Measurements from ENCODE around the gene TIA1.
"Not testable (repeated sequence)": the region's sequence is repeated elsewhere in the genome, so short reads cannot be mapped to it uniquely, and the experiment has no call there.

Gene TIA1, protein sequence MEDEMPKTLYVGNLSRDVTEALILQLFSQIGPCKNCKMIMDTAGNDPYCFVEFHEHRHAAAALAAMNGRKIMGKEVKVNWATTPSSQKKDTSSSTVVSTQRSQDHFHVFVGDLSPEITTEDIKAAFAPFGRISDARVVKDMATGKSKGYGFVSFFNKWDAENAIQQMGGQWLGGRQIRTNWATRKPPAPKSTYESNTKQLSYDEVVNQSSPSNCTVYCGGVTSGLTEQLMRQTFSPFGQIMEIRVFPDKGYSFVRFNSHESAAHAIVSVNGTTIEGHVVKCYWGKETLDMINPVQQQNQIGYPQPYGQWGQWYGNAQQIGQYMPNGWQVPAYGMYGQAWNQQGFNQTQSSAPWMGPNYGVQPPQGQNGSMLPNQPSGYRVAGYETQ

DNA sequence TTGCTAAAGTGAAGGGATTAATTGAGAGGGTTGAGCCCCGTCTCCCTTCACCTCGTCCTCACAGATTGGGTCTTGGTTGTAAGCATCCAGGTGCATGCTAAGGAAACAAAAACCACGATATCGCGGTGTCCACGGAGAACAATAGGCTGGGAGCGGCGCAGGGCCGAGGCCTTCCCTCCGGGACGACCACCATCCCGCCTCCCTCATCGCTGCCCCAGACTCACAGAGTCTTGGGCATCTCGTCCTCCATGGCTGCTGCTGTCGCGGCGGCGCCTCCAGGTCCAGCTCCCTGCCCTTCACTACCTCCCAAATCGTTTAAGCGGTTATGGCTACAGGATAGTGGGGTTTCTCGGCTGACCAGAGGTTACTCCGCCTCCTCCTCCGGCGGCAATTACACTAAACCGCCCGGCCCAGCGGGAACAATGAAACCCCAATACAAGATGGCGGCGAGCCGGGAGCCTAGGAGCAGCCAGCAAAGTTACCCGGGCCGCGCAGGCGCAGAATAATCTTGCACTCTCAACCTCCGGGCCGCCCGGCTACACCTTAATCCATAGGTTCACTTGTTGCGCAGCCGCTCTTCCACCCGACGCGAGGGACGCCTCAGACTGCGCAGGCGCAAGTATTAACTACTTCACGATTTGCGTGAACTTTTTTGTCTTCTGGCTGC lies at the start of gene TIA1:
Gene TIA1, minus strand, starts transcription at position 448 of the 667 bp plus-strand sequence. Its CDS starts 198 bp downstream, at position 250.
- peak within 1 kb of the TSS; percentile 93 for H3K27ac ChIP-seq
- no peaks in the 10 kb centered on the region for H3K27me3 ChIP-seq (ENCODE audit: control insufficient read depth, insufficient read depth, low read length)
- H2AFZ ChIP-seq = peak within 1 kb of the TSS; percentile 87
- H3K79me2 ChIP-seq = peaks cover 24% of the 10 kb centered on the region
- TF ChIP-seq, protein P1, sequence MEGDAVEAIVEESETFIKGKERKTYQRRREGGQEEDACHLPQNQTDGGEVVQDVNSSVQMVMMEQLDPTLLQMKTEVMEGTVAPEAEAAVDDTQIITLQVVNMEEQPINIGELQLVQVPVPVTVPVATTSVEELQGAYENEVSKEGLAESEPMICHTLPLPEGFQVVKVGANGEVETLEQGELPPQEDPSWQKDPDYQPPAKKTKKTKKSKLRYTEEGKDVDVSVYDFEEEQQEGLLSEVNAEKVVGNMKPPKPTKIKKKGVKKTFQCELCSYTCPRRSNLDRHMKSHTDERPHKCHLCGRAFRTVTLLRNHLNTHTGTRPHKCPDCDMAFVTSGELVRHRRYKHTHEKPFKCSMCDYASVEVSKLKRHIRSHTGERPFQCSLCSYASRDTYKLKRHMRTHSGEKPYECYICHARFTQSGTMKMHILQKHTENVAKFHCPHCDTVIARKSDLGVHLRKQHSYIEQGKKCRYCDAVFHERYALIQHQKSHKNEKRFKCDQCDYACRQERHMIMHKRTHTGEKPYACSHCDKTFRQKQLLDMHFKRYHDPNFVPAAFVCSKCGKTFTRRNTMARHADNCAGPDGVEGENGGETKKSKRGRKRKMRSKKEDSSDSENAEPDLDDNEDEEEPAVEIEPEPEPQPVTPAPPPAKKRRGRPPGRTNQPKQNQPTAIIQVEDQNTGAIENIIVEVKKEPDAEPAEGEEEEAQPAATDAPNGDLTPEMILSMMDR (IDR thresholded peaks at IDR 0.05) = no peak
- H3K4me3 ChIP-seq (ENCODE audit: low read depth, low read length) = peak within 1 kb of the TSS; percentile 79
- H3K4me2 ChIP-seq (ENCODE audit: low read length) = peak within 1 kb of the TSS; percentile 88
- H3K9ac ChIP-seq = peak within 1 kb of the TSS; percentile 15
- no peaks in the 10 kb centered on the region for H3K9me3 ChIP-seq (ENCODE audit: control insufficient read depth, low read length)
- peaks cover 2% of the 10 kb centered on the region for H3K4me1 ChIP-seq
- H3K36me3 ChIP-seq (ENCODE audit: control insufficient read depth, insufficient read depth, low read length) = no peaks in the 10 kb centered on the region

DNA sequence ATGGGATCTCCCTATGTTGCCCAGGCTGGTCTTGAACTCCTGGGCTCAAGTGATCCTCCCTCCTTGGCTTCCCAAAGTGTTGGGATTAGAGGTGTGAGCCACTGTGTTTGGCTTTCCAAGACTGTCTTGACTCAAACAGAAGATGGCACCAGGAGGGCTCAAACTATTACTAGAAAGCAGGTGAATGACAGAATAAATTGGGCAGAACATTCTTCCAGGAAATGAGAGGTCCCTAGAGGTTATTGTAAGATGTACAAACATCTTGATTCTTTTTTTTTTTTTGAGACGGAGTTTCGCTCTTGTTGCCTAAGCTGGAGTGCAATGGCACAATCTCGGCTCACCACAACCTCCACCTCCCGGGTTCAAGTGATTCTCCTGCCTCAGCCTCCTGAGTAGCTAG lies 49.4 kb upstream of the TIA1 start:
- H3K9ac ChIP-seq; H3K27me3 ChIP-seq (ENCODE audit: control insufficient read depth, insufficient read depth, low read length); H3K4me3 ChIP-seq (ENCODE audit: low read depth, low read length); H3K27ac ChIP-seq; H3K79me2 ChIP-seq; H3K4me1 ChIP-seq; H2AFZ ChIP-seq; H3K9me3 ChIP-seq (ENCODE audit: control insufficient read depth, low read length); H3K36me3 ChIP-seq (ENCODE audit: control insufficient read depth, insufficient read depth, low read length); H3K4me2 ChIP-seq (ENCODE audit: low read length): not testable (repeated sequence)

DNA sequence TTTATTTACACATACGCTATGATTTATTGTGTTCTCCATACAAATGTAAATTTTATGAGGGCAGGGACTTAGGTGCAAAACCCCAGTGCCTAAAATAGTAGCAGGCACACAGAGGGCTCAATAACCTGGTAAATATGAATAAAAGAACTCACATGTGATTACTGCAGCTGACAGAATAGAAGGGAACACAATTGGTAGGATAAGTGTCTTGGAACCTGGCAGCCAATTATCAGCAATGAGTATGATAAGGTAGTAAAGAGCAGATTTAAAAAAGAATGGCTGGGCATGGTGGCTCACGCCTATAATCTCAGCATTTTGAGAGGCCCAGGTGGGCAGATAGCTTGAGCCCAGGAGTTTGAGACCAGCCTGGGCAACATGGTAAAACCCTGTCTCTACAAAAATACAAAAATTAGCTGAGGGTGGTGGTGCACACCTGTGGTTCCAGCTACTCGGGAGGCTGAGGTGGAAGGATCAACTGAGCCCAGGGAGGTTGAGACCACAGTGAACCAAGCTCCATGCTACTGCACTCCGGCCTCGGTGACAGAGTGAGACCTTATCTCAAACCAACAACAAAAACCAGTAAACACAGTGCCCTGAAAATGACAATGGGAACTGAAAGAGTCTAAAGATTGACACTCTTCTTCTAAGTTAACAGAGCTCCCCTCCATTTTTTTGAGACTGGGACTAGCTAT lies 35.2 kb upstream of the TIA1 start:
- no peaks in the 10 kb centered on the region for H3K36me3 ChIP-seq (ENCODE audit: control insufficient read depth, insufficient read depth, low read length)

DNA sequence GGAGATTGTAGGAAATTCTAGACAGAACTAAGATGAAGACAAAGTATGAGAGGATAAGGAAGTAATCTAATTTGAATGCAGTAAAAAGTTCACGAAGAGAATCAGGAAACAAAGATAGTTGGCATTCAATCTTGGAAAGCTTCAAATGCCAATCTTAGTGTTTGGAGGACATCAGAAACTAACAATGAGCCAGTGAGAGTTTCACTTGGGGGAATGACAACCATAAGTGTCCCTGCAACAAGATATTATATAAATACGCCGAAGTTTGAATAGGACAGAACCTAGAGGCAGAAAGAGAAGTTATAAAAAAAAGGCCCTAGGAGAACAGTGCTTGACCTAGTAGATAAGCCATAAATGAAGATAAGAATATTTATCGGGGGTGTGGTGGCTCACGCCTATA lies 34.0 kb upstream of the TIA1 start:
- H3K9ac ChIP-seq = no peak overlapping the region
- TF ChIP-seq, protein P1 (IDR thresholded peaks at IDR 0.05) = no peak
- no peaks in the 10 kb centered on the region for H3K9me3 ChIP-seq (ENCODE audit: control insufficient read depth, low read length)
- peaks cover 17% of the 10 kb centered on the region for H3K79me2 ChIP-seq
- H3K36me3 ChIP-seq (ENCODE audit: control insufficient read depth, insufficient read depth, low read length) = no peaks in the 10 kb centered on the region
- no peaks in the 10 kb centered on the region for H3K27me3 ChIP-seq (ENCODE audit: control insufficient read depth, insufficient read depth, low read length)
- H2AFZ ChIP-seq = no peak overlapping the region
- H3K4me3 ChIP-seq (ENCODE audit: low read depth, low read length) = no peak overlapping the region
- H3K4me2 ChIP-seq (ENCODE audit: low read length) = no peak overlapping the region
- no peaks in the 10 kb centered on the region for H3K4me1 ChIP-seq
- H3K27ac ChIP-seq = no peak overlapping the region

More for the DNA sequence above, 35.2 kb upstream of the TIA1 start:
- peaks cover 27% of the 10 kb centered on the region for H3K79me2 ChIP-seq
- H3K9me3 ChIP-seq (ENCODE audit: control insufficient read depth, low read length) = no peaks in the 10 kb centered on the region
- no peak overlapping the region for H3K4me2 ChIP-seq (ENCODE audit: low read length)
- no peak overlapping the region for H2AFZ ChIP-seq
- no peak overlapping the region for H3K4me3 ChIP-seq (ENCODE audit: low read depth, low read length)
- H3K4me1 ChIP-seq = no peaks in the 10 kb centered on the region
- no peak overlapping the region for H3K27ac ChIP-seq
- no peaks in the 10 kb centered on the region for H3K27me3 ChIP-seq (ENCODE audit: control insufficient read depth, insufficient read depth, low read length)
- H3K9ac ChIP-seq = no peak overlapping the region
- TF ChIP-seq, protein P1 (IDR thresholded peaks at IDR 0.05) = no peak

DNA sequence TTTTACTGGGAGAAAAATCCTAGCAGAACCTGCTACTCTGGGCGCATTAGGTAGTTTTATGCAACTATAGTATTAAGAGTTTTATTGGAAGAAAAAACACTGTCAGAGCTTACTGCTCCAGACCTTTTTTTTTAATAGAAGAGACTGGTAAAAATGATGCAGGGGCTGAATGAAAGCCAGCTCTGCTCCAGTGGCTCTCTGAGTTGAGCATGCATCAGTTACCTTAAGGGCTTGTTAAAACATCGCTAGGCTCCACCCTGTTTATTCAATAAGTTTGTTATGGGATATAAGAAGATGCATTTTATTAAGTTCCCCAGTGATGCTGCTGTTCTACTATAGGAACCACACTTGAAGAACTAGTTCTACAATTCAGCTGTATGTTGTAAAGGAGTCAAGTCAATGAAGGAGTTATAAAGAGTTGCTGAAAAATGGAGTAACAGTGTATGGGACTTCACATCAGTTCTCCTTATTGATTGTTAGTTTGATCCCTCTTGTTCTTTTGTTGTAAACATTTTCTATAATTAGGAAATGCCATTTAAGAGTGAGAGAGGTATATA lies 31.9 kb upstream of the TIA1 start:
- Histone ChIP-seq H3K4me3 (ENCODE audit: low read depth, low read length) (no peak overlapping the region), H3K4me2 (ENCODE audit: low read length) (no peak overlapping the region), H3K79me2 (peaks cover 12% of the 10 kb centered on the region), H3K27me3 (ENCODE audit: control insufficient read depth, insufficient read depth, low read length) (no peaks in the 10 kb centered on the region), H3K36me3 (ENCODE audit: control insufficient read depth, insufficient read depth, low read length) (no peaks in the 10 kb centered on the region), H3K9me3 (ENCODE audit: control insufficient read depth, low read length) (no peaks in the 10 kb centered on the region), H2AFZ (no peak overlapping the region), H3K4me1 (no peaks in the 10 kb centered on the region), H3K27ac (no peak overlapping the region), H3K9ac (no peak overlapping the region)
- TF ChIP-seq, protein P1 (IDR thresholded peaks at IDR 0.05) = no peak

All from parathyroid adenoma (tissue), 2 donors.